ENCODE results near the gene TRMT1L.
A peak's percentile ranks its signal among the peaks of the same experiment; 100 is the strongest.
"Not testable (repeated sequence)": the region's sequence is repeated elsewhere in the genome, so short reads cannot be mapped to it uniquely, and the experiment has no call there.

The TRMT1L gene, protein sequence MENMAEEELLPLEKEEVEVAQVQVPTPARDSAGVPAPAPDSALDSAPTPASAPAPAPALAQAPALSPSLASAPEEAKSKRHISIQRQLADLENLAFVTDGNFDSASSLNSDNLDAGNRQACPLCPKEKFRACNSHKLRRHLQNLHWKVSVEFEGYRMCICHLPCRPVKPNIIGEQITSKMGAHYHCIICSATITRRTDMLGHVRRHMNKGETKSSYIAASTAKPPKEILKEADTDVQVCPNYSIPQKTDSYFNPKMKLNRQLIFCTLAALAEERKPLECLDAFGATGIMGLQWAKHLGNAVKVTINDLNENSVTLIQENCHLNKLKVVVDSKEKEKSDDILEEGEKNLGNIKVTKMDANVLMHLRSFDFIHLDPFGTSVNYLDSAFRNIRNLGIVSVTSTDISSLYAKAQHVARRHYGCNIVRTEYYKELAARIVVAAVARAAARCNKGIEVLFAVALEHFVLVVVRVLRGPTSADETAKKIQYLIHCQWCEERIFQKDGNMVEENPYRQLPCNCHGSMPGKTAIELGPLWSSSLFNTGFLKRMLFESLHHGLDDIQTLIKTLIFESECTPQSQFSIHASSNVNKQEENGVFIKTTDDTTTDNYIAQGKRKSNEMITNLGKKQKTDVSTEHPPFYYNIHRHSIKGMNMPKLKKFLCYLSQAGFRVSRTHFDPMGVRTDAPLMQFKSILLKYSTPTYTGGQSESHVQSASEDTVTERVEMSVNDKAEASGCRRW

GRCh38 chr1:185156854-185157598, at the start of gene TRMT1L, which contains the start of gene SWT1:
Gene TRMT1L, minus strand, starts transcription at chr1:185156953. Its CDS starts 241 bp downstream, at chr1:185156712.
Gene SWT1, plus strand, starts transcription at chr1:185157167. Its CDS starts 3,675 bp downstream, at chr1:185160842.
- peak; percentile 97 for DNase-seq

DNA sequence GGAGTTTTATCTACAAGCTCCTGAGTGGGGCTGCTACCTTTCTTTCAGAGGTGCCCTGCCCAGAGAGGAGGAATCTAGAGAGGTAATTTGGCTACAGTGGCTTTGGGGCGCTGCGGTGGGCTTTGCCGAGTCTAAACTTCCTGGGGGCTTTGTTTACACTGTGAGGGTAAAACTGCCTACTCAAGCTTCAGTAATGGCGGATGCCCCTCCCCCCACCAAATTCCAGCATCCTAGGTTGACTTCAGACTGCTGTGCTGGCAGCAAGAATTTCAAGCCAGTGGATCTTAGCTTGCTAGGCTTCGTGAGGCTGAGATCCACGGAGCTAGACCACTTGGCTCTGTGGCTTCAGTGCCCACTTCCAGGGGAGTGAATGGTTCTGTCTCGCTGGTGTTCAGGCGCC, 44.1 kb upstream of the TRMT1L start:
- DNase-seq, result no peak

DNA sequence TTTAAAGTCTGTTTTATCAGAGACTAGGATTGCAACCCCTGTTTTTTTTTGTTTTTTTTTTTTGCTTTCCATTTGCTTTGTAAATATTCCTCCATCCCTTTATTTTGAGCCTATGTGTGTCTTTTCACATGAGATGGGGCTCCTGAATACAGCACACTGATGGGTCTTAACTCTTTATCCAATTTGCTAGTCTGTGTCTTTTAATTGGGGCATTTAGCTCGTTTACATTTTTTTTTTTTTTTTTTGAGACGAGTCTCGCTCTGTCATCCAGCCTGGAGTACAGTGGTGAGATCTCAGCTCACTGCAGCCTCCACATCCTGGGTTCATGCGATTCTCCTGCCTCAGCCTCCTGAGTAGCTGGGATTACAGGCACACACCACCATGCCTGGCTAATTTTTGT, 42.0 kb upstream of the TRMT1L start:
- not testable (repeated sequence) for DNase-seq

GRCh38 chr1:185193756-185194155, 37.0 kb upstream of the TRMT1L start:
- DNase-seq, result no peak

GRCh38 chr1:185170291-185170848, 13.6 kb upstream of the TRMT1L start:
- peak; percentile 31 for DNase-seq

DNA sequence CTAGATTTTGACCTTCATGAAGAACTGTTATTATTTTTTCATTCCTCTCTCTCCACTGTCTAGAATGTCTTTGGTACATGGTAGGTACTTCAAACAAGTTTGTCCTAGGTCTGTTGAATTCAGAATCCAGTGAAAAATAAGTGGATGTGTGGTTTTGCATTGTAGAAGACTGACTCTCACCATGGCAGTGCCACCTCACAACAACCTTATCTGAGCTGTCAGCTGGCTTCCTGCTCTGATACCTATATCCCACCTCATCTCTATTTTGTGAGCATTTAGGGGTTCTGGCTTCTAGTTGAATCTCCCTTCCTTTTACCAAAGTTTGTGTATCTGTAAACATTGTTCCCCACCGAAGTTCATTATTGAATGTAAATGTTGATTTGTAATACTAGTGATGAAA, 9.4 kb upstream of the TRMT1L start:
- DNase-seq, result no peak

- DNase-seq, result no peak
Observed at GRCh38 chr1:185162491-185162890, 5.7 kb upstream of the TRMT1L start.

DNA sequence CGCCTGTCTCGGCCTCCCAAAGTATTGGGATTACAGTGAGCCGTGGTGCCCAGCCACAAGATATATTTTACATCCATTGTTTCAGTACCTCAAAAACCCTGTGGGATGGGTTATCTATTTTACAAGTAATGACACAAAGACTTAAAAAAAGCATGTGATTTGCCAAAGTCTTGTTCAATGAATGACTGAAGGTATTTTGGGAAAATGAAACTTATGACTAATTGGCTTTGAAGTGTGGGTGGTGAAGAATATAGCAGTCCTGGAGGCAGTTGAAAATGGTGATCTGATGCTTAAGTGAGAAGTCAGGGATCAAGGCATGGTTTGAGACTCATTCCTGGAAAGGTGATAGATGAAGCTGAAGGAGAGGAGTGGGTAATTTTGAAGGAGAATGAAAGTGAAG, 3.2 kb upstream of the TRMT1L start:
- no peak for DNase-seq

- DNase-seq, result no peak
Observed at GRCh38 chr1:185158800-185159199, 2.0 kb upstream of the TRMT1L start.

DNA sequence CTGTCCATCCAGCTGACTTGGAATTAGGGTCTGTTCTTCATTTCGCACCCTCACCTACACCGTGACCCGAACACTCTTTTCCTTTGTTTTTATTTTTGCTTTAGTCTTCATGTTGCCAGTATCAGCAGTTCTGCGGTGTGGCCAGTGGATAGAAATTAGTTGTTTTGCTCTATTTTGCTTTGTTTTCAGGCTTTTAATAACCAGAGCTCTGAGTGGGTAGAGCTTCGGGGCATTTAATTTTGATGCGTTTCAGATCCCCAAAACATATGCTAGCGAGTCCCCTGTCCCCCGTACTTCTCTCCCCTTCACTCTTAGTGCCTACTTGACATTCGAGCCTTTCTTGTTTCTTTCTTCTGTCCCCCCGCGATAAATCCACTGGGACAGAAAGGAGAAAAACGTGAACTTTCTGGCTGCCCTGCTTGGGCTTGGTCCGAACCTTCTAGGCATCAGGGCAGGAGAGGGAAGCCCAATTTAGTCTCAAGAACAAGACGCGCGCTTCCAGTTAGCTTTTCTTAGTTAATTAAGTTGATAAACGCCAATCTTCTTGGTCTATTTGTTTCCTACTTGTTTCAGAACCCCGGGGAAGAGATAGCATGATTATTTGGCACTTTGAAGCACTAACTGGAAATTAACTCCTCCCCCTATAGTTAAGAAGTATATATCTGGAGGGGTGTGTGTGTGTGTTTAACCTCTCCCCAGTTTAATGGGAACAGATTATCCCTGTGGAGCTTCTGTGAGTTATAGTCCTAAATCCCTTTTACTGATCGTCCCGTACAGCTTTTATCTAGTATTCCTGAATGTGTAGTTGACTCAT, 1.1 kb upstream of the TRMT1L start:
- DNase-seq, result no peak

GRCh38 chr1:185156288-185156853, 382 bp downstream of the TRMT1L start:
- DNase-seq, result no peak

DNA sequence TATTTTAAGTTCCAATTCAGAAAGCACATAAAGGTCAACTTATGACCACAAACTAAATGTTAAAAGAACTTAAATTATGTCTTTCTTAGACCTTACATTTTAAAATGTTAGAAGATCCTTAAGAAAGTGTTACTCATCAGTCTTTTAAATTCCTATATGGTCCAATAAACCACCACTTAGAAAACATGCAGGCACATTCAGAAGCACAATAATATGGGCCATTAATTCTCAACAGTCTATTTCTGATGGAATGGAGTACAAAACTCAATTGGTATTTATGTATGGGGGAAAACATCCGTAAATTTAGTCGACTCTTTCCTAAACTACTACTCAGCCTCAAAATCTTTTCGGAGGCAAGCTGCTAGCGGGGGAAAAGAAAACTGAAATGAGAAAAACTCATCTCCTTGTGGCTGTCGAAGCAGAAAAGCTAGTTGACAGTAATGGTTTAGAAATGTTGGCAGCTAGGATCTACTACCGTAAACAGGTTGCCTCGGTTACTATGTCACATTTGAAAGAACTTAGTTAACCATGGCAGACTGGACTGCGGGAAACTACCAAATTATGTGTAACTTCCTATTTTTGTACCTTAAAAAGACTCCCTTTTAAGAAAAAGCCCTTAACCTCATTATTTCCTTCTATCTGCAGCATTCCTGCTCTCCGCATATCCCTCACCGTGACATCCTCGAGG, 1.0 kb downstream of the TRMT1L start:
- no peak for DNase-seq

DNA sequence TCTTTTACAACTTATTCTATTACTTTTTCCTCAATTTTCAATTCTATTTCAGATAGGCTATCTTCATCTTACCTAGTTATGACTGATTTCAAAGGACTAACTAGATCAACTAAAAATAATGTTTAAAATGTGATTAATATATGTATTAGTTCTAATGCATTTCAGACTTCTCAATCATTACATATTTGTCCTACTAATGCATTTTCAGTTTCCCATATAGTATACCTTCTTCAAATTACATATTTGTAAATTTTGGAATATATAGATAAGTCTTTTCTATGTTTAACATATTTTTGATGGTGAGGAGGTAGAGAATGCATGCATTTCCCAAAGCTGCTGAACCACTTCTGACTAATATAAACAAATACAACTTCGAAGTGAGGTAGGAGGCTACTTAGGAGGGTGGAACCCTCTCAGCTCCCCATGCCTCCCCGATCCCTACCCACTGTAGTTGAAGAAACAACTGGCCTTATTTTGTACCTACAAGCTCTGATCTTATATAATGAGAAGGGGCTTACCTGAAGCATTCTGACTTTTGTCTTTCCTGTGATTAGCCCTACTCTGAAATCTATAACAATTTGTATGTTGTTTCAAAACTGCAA, 1.7 kb downstream of the TRMT1L start:
- no peak for DNase-seq

GRCh38 chr1:185152187-185152767, 4.5 kb downstream of the TRMT1L start:
- no peak for DNase-seq

DNA sequence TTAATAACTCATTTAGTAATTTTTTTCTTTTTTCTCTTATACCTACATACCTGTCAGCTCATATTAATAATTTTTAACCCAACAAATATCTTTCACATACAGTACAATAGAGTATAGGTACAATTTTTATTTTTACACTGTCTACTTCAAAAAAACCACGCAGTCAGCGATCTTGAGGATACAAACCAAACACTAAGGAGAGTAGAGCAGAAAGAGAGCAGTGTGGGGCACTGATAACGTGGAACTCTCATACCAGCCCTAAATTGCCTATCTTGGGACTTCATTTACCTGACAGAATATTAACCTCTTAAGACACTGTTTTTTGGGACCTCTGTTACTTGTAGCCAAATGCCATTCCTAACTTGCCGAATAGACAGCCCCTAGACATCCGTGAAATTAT, 5.5 kb downstream of the TRMT1L start:
- no peak for DNase-seq

- no peak for DNase-seq
Observed at GRCh38 chr1:185144233-185144632, 12.5 kb downstream of the TRMT1L start.

DNA sequence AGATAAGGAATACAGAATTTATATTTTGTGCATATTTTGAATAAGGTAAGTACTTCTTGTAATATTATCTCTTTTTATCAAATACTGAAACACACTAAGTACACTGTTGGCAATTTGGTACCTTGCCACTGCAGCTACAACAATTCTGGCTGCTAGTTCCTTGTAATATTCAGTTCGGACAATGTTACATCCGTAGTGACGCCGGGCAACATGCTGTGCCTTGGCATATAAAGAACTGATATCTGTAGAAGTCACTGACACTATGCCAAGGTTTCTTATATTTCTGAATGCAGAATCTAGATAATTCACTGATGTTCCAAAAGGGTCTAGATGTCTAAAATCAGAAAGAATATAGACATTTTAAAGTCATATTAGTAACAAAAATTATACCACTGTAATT, 17.5 kb downstream of the TRMT1L start:
- DNase-seq, result no peak

- DNase-seq, result no peak
Observed at GRCh38 chr1:185137896-185138545, 18.7 kb downstream of the TRMT1L start.

DNA sequence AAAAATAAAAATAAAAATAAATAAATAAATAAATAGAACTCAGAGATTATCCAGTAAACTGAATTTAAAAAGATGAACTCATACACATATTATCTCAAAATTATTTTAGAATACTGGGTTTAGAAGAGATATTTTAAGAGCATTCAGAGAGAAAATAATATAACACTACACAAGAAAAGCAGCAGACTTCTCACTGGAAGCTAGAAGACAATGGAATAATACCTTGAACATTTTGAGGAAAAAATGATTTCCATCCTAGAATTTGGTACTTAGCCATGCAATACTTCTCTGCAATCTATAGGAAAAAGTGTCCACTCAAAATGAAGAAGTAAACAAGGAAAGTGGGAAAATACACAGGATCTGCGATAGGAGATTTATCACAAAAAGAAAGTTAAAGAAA, 24.2 kb downstream of the TRMT1L start:
- DNase-seq, result no peak

DNA sequence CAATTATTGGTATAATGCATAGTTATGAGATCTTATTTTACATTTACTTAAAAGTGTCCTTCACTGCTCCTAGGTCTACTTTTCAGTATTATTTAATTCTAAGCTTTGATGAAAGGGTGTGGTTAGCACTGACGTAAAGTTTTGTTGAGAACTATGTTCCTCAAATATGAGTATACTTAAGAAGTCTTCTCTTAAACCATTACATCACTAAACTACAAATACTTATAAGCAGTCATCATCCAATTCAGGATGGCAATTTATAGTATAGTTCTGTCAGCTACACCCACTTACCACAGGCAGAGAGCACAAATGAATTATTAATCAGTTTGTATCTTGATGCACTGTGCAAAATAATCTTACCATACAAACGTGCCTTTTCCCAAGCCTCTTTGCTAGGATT, 27.0 kb downstream of the TRMT1L start:
- no peak for DNase-seq

Measured in NCI-H2171 (cell line).